ENCODE data around the gene VPS41.

VPS41 gene

DNA sequence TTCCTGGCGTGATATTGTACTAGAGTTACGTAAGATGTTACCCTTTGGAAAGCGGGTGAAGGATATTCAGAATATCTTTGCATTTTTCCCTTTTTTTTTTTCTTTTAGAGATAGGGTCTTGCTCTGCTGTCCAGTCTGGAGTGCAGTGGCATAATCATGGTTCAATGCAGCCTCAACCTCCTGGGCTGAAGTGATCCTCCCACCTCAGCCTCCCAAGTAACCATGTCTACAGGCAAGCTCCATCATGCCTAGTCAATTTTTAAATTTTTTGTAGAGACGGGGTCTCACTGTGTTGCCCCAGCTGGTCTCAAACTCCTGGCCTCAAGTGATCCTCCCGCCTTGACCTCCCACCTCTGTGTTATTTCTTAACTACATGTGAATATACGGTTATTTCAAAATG lies 18.4 kb downstream of the VPS41 start:
- H3K4me3 ChIP-seq (ENCODE audit: low read depth, low read length): no peak overlapping the region
- DNase-seq (ENCODE audit: low read depth): no peak
- TF ChIP-seq, protein P1, sequence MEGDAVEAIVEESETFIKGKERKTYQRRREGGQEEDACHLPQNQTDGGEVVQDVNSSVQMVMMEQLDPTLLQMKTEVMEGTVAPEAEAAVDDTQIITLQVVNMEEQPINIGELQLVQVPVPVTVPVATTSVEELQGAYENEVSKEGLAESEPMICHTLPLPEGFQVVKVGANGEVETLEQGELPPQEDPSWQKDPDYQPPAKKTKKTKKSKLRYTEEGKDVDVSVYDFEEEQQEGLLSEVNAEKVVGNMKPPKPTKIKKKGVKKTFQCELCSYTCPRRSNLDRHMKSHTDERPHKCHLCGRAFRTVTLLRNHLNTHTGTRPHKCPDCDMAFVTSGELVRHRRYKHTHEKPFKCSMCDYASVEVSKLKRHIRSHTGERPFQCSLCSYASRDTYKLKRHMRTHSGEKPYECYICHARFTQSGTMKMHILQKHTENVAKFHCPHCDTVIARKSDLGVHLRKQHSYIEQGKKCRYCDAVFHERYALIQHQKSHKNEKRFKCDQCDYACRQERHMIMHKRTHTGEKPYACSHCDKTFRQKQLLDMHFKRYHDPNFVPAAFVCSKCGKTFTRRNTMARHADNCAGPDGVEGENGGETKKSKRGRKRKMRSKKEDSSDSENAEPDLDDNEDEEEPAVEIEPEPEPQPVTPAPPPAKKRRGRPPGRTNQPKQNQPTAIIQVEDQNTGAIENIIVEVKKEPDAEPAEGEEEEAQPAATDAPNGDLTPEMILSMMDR (IDR thresholded peaks at IDR 0.05; ENCODE audit: control insufficient read depth, extremely low read depth, insufficient read depth): no peak

DNA sequence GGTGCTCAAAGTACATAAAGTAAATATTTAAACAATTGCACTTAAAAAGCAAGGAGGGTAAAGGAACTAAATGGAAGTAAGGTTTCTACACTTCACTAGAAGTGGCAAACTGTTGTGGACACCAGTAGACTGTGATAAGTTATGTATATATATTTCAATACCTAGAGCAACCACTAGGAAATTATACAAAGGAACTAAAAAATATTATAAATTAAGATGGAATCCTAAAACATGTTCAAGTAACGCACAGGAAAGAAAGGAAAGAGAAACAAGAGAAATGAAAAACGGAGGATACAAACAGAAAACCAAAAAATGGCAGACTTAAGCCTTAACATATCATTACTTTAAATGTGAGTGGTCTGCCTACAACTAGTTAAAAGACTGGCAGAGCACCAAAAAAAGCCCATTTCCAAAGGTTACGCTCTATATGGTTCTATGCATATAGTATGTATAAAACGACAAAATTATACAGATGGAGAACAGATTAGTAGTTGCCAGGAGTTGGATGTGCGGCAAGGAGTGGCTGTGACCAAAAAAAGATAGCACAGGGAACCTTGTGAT lies 19.0 kb downstream of the VPS41 start:
- TF ChIP-seq, protein P1 (IDR thresholded peaks at IDR 0.05; ENCODE audit: control insufficient read depth, extremely low read depth, insufficient read depth): no peak
- no peak for DNase-seq (ENCODE audit: low read depth)

DNA sequence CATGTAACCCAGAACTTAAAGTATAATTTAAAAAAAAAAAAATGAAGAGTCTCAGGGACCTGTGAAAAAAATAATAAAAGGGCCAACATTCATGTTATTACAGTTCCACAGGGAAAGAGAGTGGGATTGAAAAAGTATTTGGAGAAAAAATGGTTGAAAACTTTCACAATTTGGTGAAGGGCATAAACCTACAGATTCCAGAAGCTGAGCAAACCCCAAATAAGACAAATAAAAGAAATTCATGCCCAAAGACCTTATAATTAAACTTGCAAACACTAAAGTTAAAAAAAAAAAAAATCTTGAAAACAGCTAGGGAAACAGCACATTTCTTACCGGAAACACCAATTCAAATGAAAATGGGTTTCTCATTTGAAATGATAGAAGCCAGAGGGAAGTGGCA lies 19.9 kb downstream of the VPS41 start:
- DNase-seq (ENCODE audit: low read depth): no peak
- TF ChIP-seq, protein P1 (IDR thresholded peaks at IDR 0.05; ENCODE audit: control insufficient read depth, extremely low read depth, insufficient read depth): no peak

More for the DNA sequence above, 19.0 kb downstream of the VPS41 start:
- H3K4me3 ChIP-seq (ENCODE audit: low read depth, low read length): no peak overlapping the region

DNA sequence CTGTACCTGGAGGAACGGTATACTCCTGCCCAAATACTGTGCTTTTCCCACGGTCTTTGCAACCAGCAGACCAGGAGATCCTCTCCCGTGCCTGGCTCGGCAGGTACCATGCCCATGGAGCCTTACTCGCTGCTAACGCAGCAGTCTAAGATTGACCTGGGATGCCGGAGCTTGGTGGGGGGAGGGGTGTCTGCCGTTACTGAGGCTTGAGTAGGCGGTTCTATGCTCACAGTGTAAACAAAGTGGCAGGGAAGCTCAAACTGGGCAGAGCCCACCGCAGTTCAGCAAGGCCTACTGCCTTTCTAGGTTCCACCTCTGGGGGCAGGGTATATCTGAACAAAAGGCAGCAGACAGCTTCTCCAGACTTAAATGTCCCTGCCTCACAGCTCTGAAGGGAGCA lies 22.7 kb downstream of the VPS41 start:
- no peak for DNase-seq (ENCODE audit: low read depth)
- TF ChIP-seq, protein P1 (IDR thresholded peaks at IDR 0.05; ENCODE audit: control insufficient read depth, extremely low read depth, insufficient read depth): no peak
- H3K4me3 ChIP-seq (ENCODE audit: low read depth, low read length): no peak overlapping the region

More for the DNA sequence above, 19.9 kb downstream of the VPS41 start:
- H3K4me3 ChIP-seq (ENCODE audit: low read depth, low read length): no peak overlapping the region

DNA sequence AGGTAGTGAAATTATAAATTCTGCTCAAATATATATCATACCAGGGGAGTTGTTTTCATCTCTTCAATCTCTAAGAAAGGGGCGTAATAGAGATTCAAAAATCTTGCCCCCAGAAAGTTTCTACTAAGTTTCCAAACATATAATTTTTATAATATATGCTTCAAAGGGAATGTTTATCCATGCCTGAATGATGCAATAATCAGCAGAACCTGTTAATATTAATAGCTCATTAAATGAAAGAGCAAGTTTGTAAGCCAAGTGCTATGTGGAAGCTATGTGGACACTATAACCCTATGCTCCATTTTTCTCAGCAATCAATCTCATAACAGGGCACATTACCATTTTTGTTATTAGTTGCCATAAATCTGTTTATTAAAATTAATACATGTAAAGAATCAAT lies 25.3 kb downstream of the VPS41 start:
- DNase-seq (ENCODE audit: low read depth): peak; percentile 19
- TF ChIP-seq, protein P1 (IDR thresholded peaks at IDR 0.05; ENCODE audit: control insufficient read depth, extremely low read depth, insufficient read depth): no peak
- no peak overlapping the region for H3K4me3 ChIP-seq (ENCODE audit: low read depth, low read length)

DNA sequence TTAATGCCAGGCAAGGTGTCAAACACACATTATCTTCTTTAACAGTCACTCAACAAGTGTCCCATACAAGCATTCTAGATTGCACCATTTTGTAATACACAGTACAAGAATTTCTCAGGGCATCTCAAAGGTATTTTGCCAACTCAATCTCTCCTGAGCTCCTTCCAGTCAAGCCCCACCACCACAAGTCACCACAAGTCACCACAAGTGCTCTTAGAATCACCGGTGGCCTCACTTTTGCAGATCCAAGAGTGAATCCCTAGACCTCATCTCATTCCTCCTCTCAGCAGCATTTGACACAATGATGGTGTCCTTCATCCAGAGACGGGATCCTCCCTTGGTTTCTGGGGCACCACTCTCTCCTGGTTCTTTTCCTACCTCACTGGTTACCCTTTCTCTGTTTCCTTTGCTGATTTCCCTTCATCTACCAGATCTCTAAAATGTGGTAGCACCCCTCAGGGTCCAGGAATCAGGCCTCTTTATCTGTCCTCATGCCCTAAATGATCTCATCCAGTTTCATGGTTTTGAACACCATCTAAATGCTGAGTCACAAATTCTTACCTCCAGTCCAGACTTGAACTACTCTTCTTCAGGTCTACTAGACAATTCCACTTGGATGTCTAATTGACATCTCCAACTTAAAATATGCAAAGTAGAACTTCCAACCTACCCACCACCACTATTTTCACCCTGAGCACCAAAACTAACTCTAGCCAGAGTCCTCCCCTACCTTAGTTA lies 26.9 kb downstream of the VPS41 start:
- TF ChIP-seq, protein P1 (IDR thresholded peaks at IDR 0.05; ENCODE audit: control insufficient read depth, extremely low read depth, insufficient read depth): no peak
- no peak overlapping the region for H3K4me3 ChIP-seq (ENCODE audit: low read depth, low read length)
- no peak for DNase-seq (ENCODE audit: low read depth)
